DMS79 (cell line): Measurements from ENCODE around the gene LRRC28.

ENCODE experiments used
- DNase-seq: peaks from one replicate; lab custom pipeline; 2025; lab: John Stamatoyannopoulos, UW

The LRRC28 gene

GRCh38 chr15:99306694-99307338, 55.5 kb downstream of the LRRC28 start:
- DNase-seq: peak; percentile 86

- no peak for DNase-seq
These were observed 56.5 kb downstream of the LRRC28 start for GRCh38 chr15:99307735-99308134.

- DNase-seq: no peak
These were observed 59.5 kb downstream of the LRRC28 start for GRCh38 chr15:99310745-99311144.

- no peak for DNase-seq
These were observed 60.9 kb downstream of the LRRC28 start for GRCh38 chr15:99312228-99312627.

GRCh38 chr15:99312794-99313193, 61.5 kb downstream of the LRRC28 start:
- no peak for DNase-seq

GRCh38 chr15:99315636-99316035, 64.4 kb downstream of the LRRC28 start:
- DNase-seq: no peak

GRCh38 chr15:99320374-99321215, 69.3 kb downstream of the LRRC28 start:
- no peak for DNase-seq

- no peak for DNase-seq
These were observed 70.2 kb downstream of the LRRC28 start for GRCh38 chr15:99321468-99321867.

- DNase-seq: no peak
These were observed 71.5 kb downstream of the LRRC28 start for GRCh38 chr15:99322643-99323405.

- no peak for DNase-seq
These were observed 72.9 kb downstream of the LRRC28 start for GRCh38 chr15:99324082-99324620.

GRCh38 chr15:99324700-99325099, 73.4 kb downstream of the LRRC28 start:
- no peak for DNase-seq

GRCh38 chr15:99326235-99326634, 75.0 kb downstream of the LRRC28 start:
- DNase-seq: no peak

- DNase-seq: no peak
These were observed 77.1 kb downstream of the LRRC28 start for GRCh38 chr15:99328106-99329072.

GRCh38 chr15:99331381-99331780, 80.1 kb downstream of the LRRC28 start:
- DNase-seq: no peak

GRCh38 chr15:99333413-99333812, 82.1 kb downstream of the LRRC28 start:
- no peak for DNase-seq

- no peak for DNase-seq
These were observed 82.7 kb downstream of the LRRC28 start for GRCh38 chr15:99333981-99334380.

- peak; percentile 44 for DNase-seq
These were observed 84.2 kb downstream of the LRRC28 start for GRCh38 chr15:99335508-99335907.

- DNase-seq: no peak
These were observed 85.5 kb downstream of the LRRC28 start for GRCh38 chr15:99336794-99337193.

GRCh38 chr15:99340347-99340746, 89.1 kb downstream of the LRRC28 start:
- no peak for DNase-seq

- DNase-seq: no peak
These were observed 90.5 kb downstream of the LRRC28 start for GRCh38 chr15:99341786-99342185.

- DNase-seq: no peak
These were observed 91.9 kb downstream of the LRRC28 start for GRCh38 chr15:99343208-99343607.
